SK-MEL-5 (cell line): ENCODE measurements around the gene TPTE. TPM values are rescaled to one million over a fixed set of nuclear protein-coding genes. Genes with fewer than 3 reads are reported as not detected.

Experiments used
- small RNA-seq, 2 experiments: library from RNA; depleted of rRNA; stranded (forward); fragments of <200 nt; gene quantifications; one replicate each; pipeline ENCODE3, GENCODE V24; 2014
- total RNA-seq: library from RNA; depleted of rRNA; stranded (reverse); fragments of >200 nt; shearing (Covaris generic); gene quantifications from 2 replicates; pipeline ENCODE4 v1.2.3, GENCODE V29; 2014

TPTE gene
- total RNA-seq, 1 experiment from 2014 or later, result 0.26 TPM

Small RNA genes lying within 50 kb of the gene (small RNA-seq; reads per million reads assigned to genes)
- gene CYCSP41, result 0 reads per million in 2 experiments
